ENCODE measurements around the gene INSL3. TPM values are rescaled to one million over a fixed set of nuclear protein-coding genes. Genes with fewer than 3 reads are reported as not detected.

Gene INSL3
- total and polyA plus RNA-seq, 2 of the 13 experiments (the other 11 are each of a cell fraction or from before 2014, with no cell fraction given), result 0.30 TPM; not detected in 1

GRCh38 chr19:17797424-17798201 lies 23.7 kb downstream of the INSL3 start (continued):
- TF ChIP-seq SKIL (CRISPR knock-in tag; IDR thresholded peaks at IDR 0.05; ENCODE audit: borderline replicate concordance) (no peak), PATZ1 (CRISPR knock-in tag; IDR thresholded peaks at IDR 0.05) (peak; percentile 31; the same call in 1 of the 2 replicates), HNRNPL (IDR thresholded peaks at IDR 0.05; ENCODE audit: low read depth, low read length) (peak; percentile 92), ELF1 (CRISPR knock-in tag; IDR thresholded peaks at IDR 0.05) (no peak), ZNF569 (CRISPR knock-in tag; IDR thresholded peaks at IDR 0.05; ENCODE audit: borderline replicate concordance) (no peak), ATAD3A (CRISPR knock-in tag; IDR thresholded peaks at IDR 0.05) (no peak), NFYC (CRISPR knock-in tag; IDR thresholded peaks at IDR 0.05) (no peak), YY1 (IDR thresholded peaks at IDR 0.05; ENCODE audit: insufficient read depth, insufficient replicate concordance, low read depth, low read length) (peak; percentile 47), ZNF383 (CRISPR knock-in tag; IDR thresholded peaks at IDR 0.05; ENCODE audit: borderline replicate concordance) (no peak), NFKBIZ (CRISPR knock-in tag; IDR thresholded peaks at IDR 0.05) (no peak), ZBTB43 (CRISPR knock-in tag; conservative IDR thresholded peaks at IDR 0.05) (peak; percentile 87), CCDC6 (CRISPR knock-in tag; IDR thresholded peaks at IDR 0.05) (no peak), ZNF33A (CRISPR knock-in tag; IDR thresholded peaks at IDR 0.05; ENCODE audit: borderline replicate concordance) (no peak), ZNF180 (CRISPR knock-in tag; IDR thresholded peaks at IDR 0.05; ENCODE audit: borderline replicate concordance, low read depth) (no peak), UBTF (CRISPR knock-in tag; IDR thresholded peaks at IDR 0.05) (peak; percentile 40), CEBPB (IDR thresholded peaks at IDR 0.05; ENCODE audit: borderline replicate concordance, low read depth, low read length) (peak; percentile 2; the same call in 1 of the 2 replicates), SMC3 (IDR thresholded peaks at IDR 0.05; ENCODE audit: low read length) (no peak), HOXA7 (CRISPR knock-in tag; IDR thresholded peaks at IDR 0.05) (no peak), NFIC (IDR thresholded peaks at IDR 0.05; ENCODE audit: low read length) (no peak), ZNF589 (CRISPR knock-in tag; conservative IDR thresholded peaks at IDR 0.05) (no peak)
